Spleen (tissue), 11 donors: ENCODE data around the gene ACOT11. TPM values are rescaled to one million over a fixed set of nuclear protein-coding genes. Genes with fewer than 3 reads are reported as not detected.

ENCODE experiments used
- DNase-seq: peaks from one replicate; pipeline ENCODE4 v3.0.0-alpha.2; 2020
- H3K27ac ChIP-seq, 8 donors: fragments of 200-600 bp; sonication (generic) in 7 of 8; 1 replicate in 4 of 8; 2 replicates in 4 of 8; pipeline versions ENCODE4 v1.5.0 to v1.8.0; 2016 to 2021; ENCODE audit warnings: inconsistent platforms in 4 of 8, mild to moderate bottlenecking in 4 of 8, moderate library complexity in 1 of 8
- H3K27me3 ChIP-seq, 7 donors: fragments of 200-600 bp; sonication (generic) in 6 of 7; replicated peaks in 1 of 7; 1 replicate in 4 of 7; 2 replicates in 3 of 7; pipeline versions ENCODE4 v1.5.0 to v1.8.0; 2016 to 2021; ENCODE audit warnings: inconsistent platforms in 3 of 7, mild to moderate bottlenecking in 1 of 7
- H3K36me3 ChIP-seq, 6 donors: fragments of 200-600 bp; sonication (generic) in 5 of 6; 1 replicate in 4 of 6; 2 replicates in 2 of 6; pipeline versions ENCODE4 v1.5.0 to v1.8.0; 2016 to 2021; ENCODE audit warnings: inconsistent platforms in 2 of 6
- H3K4me1 ChIP-seq, 6 donors: fragments of 200-600 bp; sonication (generic) in 5 of 6; 1 replicate in 3 of 6; 2 replicates in 3 of 6; pipeline versions ENCODE4 v1.5.0 to v1.8.0; 2016 to 2021; ENCODE audit warnings: inconsistent platforms in 3 of 6
- H3K4me3 ChIP-seq, 8 donors: fragments of 200-600 bp; sonication (generic) in 7 of 8; 1 replicate in 4 of 8; 2 replicates in 4 of 8; pipeline versions ENCODE4 v1.5.0 to v1.8.0; 2016 to 2021; ENCODE audit warnings: inconsistent platforms in 4 of 8, mild to moderate bottlenecking in 4 of 8, moderate library complexity in 2 of 8
- H3K9me3 ChIP-seq, 8 donors: fragments of 200-600 bp; sonication (generic) in 7 of 8; 1 replicate in 4 of 8; 2 replicates in 4 of 8; pipeline versions ENCODE4 v1.5.0 to v1.8.0; 2016 to 2021; ENCODE audit warnings: inconsistent platforms in 4 of 8
- CTCF ChIP-seq, 11 experiments: fragments of 200-600 bp in 7 of 11; fragments of 450-650 bp in 4 of 11; sonication (generic) in 4 of 11; IDR thresholded peaks in 8 of 11; conservative IDR thresholded peaks in 3 of 11; 1 replicate in 7 of 11; 2 replicates in 4 of 11; pipeline versions ENCODE4 v1.4.0 to v1.8.0; 2016 to 2021; ENCODE audit warnings: antibody characterized with exemption in 11 of 11, inconsistent platforms in 4 of 11, mild to moderate bottlenecking in 1 of 11
- POLR2A ChIP-seq, 3 donors: fragments of 450-650 bp; IDR thresholded peaks; one replicate each; pipeline ENCODE4 v1.5.1; 2017; ENCODE audit warnings: antibody characterized with exemption in 3 of 3, mild to moderate bottlenecking in 1 of 3
- POLR2AphosphoS5 ChIP-seq, 3 donors: sonication (generic); formaldehyde crosslinking; IDR thresholded peaks; one replicate each; pipeline ENCODE4 v1.5.1; 2017; ENCODE audit warnings: antibody characterized with exemption in 3 of 3
- WGBS, 5 donors: extraction: QIAGEN DNeasy Blood & Tissue Kit in 3 of 5; methylation state at CpG; one replicate each; pipeline versions ENCODE4 v1.1.5 to v1.1.7; 2013 to 2018; 5-methylcytosine and 5-hydroxymethylcytosine counted together
- intact Hi-C: fragments of 100-400 bp; cut with DNase I; formaldehyde crosslinking; loops from one replicate; pipeline ENCODE4 v1.15.0; 2023; ENCODE audit warnings: low total_unique reads
- polyA plus RNA-seq, 3 donors: library from polyadenylated mRNA; stranded (reverse); fragments of 200-250 nt; gene quantifications; one replicate each; pipeline ENCODE4 v1.2.1, GENCODE V29; 2013
- total RNA-seq, 7 donors: library from RNA; depleted of rRNA in 3 of 7; stranded (reverse); fragments of >200 nt in 3 of 7; fragmentation: NEBNext Ultra II Directional in 4 of 7; extraction: Animal tissue kit (Norgen Biotek cat#: 25700) in 4 of 7; gene quantifications; one replicate each; pipeline versions ENCODE4 v1.1.0 to v1.2.1, GENCODE V29; 2016 to 2021
- donor health status: healthy with polysubstance abuse.
- donor health status: DM: no; HTN: no; CAD: no; lungs with moderate emphysema.
- donor health status: DM: no; HTN: no; CAD: no.
- donor health status: Bipolar disorder and iron deficiency.
- donor health status: healthy.
- donor health status: DM: no; HTN: no; CAD: no.
- donor health status: DM: yes; HTN: yes; CAD: no.

ACOT11 gene
- total and polyA plus RNA-seq, 10 donors, result 0.30 to 3.2 (median 2.1) TPM

- intact Hi-C loops, result no loop called here
- DNase-seq, result peak; percentile 39
- Histone ChIP-seq H3K27ac (no peak overlapping the region), H3K4me3 (no peak overlapping the region), H3K4me1 (peaks cover 0 to 26% (median 14%) of the 10 kb centered on the region in 6 donors), H3K9me3 (no peaks in the 10 kb centered on the region), H3K36me3 (no peaks in the 10 kb centered on the region), H3K27me3 (no peaks in the 10 kb centered on the region)
- TF ChIP-seq CTCF (IDR thresholded peaks at IDR 0.05 in 8 of 11, conservative IDR thresholded peaks at IDR 0.05 in 3 of 11) (no peak), POLR2AphosphoS5 (IDR thresholded peaks at IDR 0.05) (no peak), POLR2A (IDR thresholded peaks at IDR 0.05) (no peak)
- 70 to 85% (median 77%) methylated on average over 4 of the region's 4 CpGs for WGBS, 5 donors
Measured at GRCh38 chr1:54569339-54569738, 21.3 kb downstream of the ACOT11 start.

- no peak overlapping the region for H3K27ac ChIP-seq
- no peaks in the 10 kb centered on the region for H3K36me3 ChIP-seq
- DNase-seq, result peak; percentile 29
- peaks cover 0 to 26% (median 14%) of the 10 kb centered on the region in 6 donors for H3K4me1 ChIP-seq
- WGBS, 5 donors, result 84 to 97% (median 94%) methylated on average over 5 of the region's 5 CpGs
- no peak overlapping the region for H3K4me3 ChIP-seq
- no peaks in the 10 kb centered on the region for H3K9me3 ChIP-seq
- intact Hi-C loops, result no loop called here
- TF ChIP-seq POLR2A (IDR thresholded peaks at IDR 0.05), result no peak
- TF ChIP-seq POLR2AphosphoS5 (IDR thresholded peaks at IDR 0.05), result no peak
- TF ChIP-seq CTCF (IDR thresholded peaks at IDR 0.05 in 8 of 11, conservative IDR thresholded peaks at IDR 0.05 in 3 of 11), result no peak
- no peaks in the 10 kb centered on the region for H3K27me3 ChIP-seq
Measured at GRCh38 chr1:54570161-54570560, 22.1 kb downstream of the ACOT11 start.

GRCh38 chr1:54571326-54571725, 23.3 kb downstream of the ACOT11 start:
- intact Hi-C loops, result no loop called here
- WGBS, 5 donors, result 64 to 98% (median 91%) methylated on average over 3 of the region's 3 CpGs
- no peaks in the 10 kb centered on the region for H3K27me3 ChIP-seq
- DNase-seq, result peak; percentile 27
- no peaks in the 10 kb centered on the region for H3K36me3 ChIP-seq
- H3K9me3 ChIP-seq, result no peaks in the 10 kb centered on the region
- H3K4me1 ChIP-seq, result peaks cover 0 to 26% (median 14%) of the 10 kb centered on the region in 6 donors
- no peak overlapping the region for H3K4me3 ChIP-seq
- H3K27ac ChIP-seq, result peak overlapping the region in 1 of 8 donors; percentile 36
- TF ChIP-seq POLR2AphosphoS5 (IDR thresholded peaks at IDR 0.05), result no peak
- no peak for TF ChIP-seq POLR2A (IDR thresholded peaks at IDR 0.05)
- no peak for TF ChIP-seq CTCF (IDR thresholded peaks at IDR 0.05 in 8 of 11, conservative IDR thresholded peaks at IDR 0.05 in 3 of 11)

- DNase-seq, result peak; percentile 73
- peak overlapping the region in 1 of 8 donors; percentile 36 for H3K27ac ChIP-seq
- WGBS, 5 donors, result 19 to 45% (median 27%) methylated on average over 7 to 8 of the region's 8 CpGs
- no peaks in the 10 kb centered on the region for H3K9me3 ChIP-seq
- intact Hi-C loops, result no loop called here
- TF ChIP-seq CTCF (IDR thresholded peaks at IDR 0.05 in 8 of 11, conservative IDR thresholded peaks at IDR 0.05 in 3 of 11) (no peak), POLR2AphosphoS5 (IDR thresholded peaks at IDR 0.05) (peak in 1 of 3 donors; percentile 25)
- H3K4me3 ChIP-seq, result no peak overlapping the region
- H3K27me3 ChIP-seq, result no peaks in the 10 kb centered on the region
- H3K4me1 ChIP-seq, result peaks cover 0 to 26% (median 14%) of the 10 kb centered on the region in 6 donors
- H3K36me3 ChIP-seq, result no peaks in the 10 kb centered on the region
Measured at GRCh38 chr1:54571803-54572541, 23.9 kb downstream of the ACOT11 start.
